ENCODE results near the gene EIF2S1.
"Not testable (repeated sequence)": the region's sequence is repeated elsewhere in the genome, so short reads cannot be mapped to it uniquely, and the experiment has no call there.

EIF2S1 gene

GRCh38 chr14:67372833-67373232 lies 12.7 kb downstream of the EIF2S1 start:
- no peak for DNase-seq

GRCh38 chr14:67373347-67373746 lies 13.2 kb downstream of the EIF2S1 start:
- no peak for DNase-seq

- DNase-seq: no peak
Observed at GRCh38 chr14:67377916-67378315, 17.8 kb downstream of the EIF2S1 start.

GRCh38 chr14:67385120-67385519 lies 25.0 kb downstream of the EIF2S1 start:
- DNase-seq: no peak

- DNase-seq: no peak
Observed at GRCh38 chr14:67385618-67386017, 25.5 kb downstream of the EIF2S1 start.

- no peak for DNase-seq
Observed at GRCh38 chr14:67387195-67387594, 27.1 kb downstream of the EIF2S1 start.

- no peak for DNase-seq
Observed at GRCh38 chr14:67389275-67389674, 29.1 kb downstream of the EIF2S1 start.

- DNase-seq: no peak
Observed at GRCh38 chr14:67389811-67390534, 29.8 kb downstream of the EIF2S1 start.

GRCh38 chr14:67391268-67391667 lies 31.1 kb downstream of the EIF2S1 start:
- no peak for DNase-seq

- no peak for DNase-seq
Observed at GRCh38 chr14:67392123-67392522, 32.0 kb downstream of the EIF2S1 start.

- no peak for DNase-seq
Observed at GRCh38 chr14:67392800-67393199, 32.7 kb downstream of the EIF2S1 start.

- no peak for DNase-seq
Observed at GRCh38 chr14:67393689-67394088, 33.6 kb downstream of the EIF2S1 start.

GRCh38 chr14:67395086-67395875 lies 35.2 kb downstream of the EIF2S1 start:
- no peak for DNase-seq

GRCh38 chr14:67395876-67396189 lies 35.7 kb downstream of the EIF2S1 start:
- DNase-seq: no peak

- no peak for DNase-seq
Observed at GRCh38 chr14:67396381-67396970, 36.3 kb downstream of the EIF2S1 start.

GRCh38 chr14:67397536-67397935 lies 37.4 kb downstream of the EIF2S1 start:
- DNase-seq: no peak

GRCh38 chr14:67400434-67400833 lies 40.3 kb downstream of the EIF2S1 start:
- no peak for DNase-seq

GRCh38 chr14:67405771-67406170 lies 45.6 kb downstream of the EIF2S1 start:
- no peak for DNase-seq

GRCh38 chr14:67408122-67408801 lies 48.1 kb downstream of the EIF2S1 start:
- DNase-seq: not testable (repeated sequence)

- no peak for DNase-seq
Observed at GRCh38 chr14:67409461-67409860, 49.3 kb downstream of the EIF2S1 start.

- DNase-seq: no peak
Observed at GRCh38 chr14:67410313-67410712, 50.2 kb downstream of the EIF2S1 start.

GRCh38 chr14:67411370-67411769 lies 51.2 kb downstream of the EIF2S1 start:
- no peak for DNase-seq

- DNase-seq: no peak
Observed at GRCh38 chr14:67411820-67412421, 51.8 kb downstream of the EIF2S1 start, which contains the start of gene PLEK2. TSS of gene PLEK2 (minus strand) at chr14:67412165. CDS start at chr14:67412059, 106 bp downstream.
